HG03575 (cell line): ENCODE data around the gene KCNQ2.
"Not testable (repeated sequence)": the region's sequence is repeated elsewhere in the genome, so short reads cannot be mapped to it uniquely, and the experiment has no call there.

Source experiments
- ATAC-seq: cut with Tn5 transposase; IDR thresholded peaks from one replicate; pipeline ENCODE4 v1.9.1; 2021; ENCODE audit not compliant: unreplicated experiment, insufficient number of reproducible peaks, low FRiP score; ENCODE audit errors: extremely low read depth

Gene KCNQ2

GRCh38 chr20:63492518-63492917 lies 20.1 kb upstream of the KCNQ2 start:
- no peak for ATAC-seq

- no peak for ATAC-seq
Measured at GRCh38 chr20:63491635-63492230, 19.3 kb upstream of the KCNQ2 start.

GRCh38 chr20:63491078-63491477 lies 18.6 kb upstream of the KCNQ2 start:
- ATAC-seq, result no peak

GRCh38 chr20:63490416-63490815 lies 18.0 kb upstream of the KCNQ2 start:
- no peak for ATAC-seq

GRCh38 chr20:63488315-63489251 lies 16.1 kb upstream of the KCNQ2 start:
- ATAC-seq, result no peak

GRCh38 chr20:63487781-63488241 lies 15.4 kb upstream of the KCNQ2 start:
- ATAC-seq, result no peak

- no peak for ATAC-seq
Measured at GRCh38 chr20:63487116-63487764, 14.8 kb upstream of the KCNQ2 start.

- no peak for ATAC-seq
Measured at GRCh38 chr20:63486300-63486855, 13.9 kb upstream of the KCNQ2 start.

GRCh38 chr20:63484651-63485403 lies 12.4 kb upstream of the KCNQ2 start:
- no peak for ATAC-seq

GRCh38 chr20:63484236-63484635 lies 11.8 kb upstream of the KCNQ2 start:
- ATAC-seq, result no peak

GRCh38 chr20:63483834-63484233 lies 11.4 kb upstream of the KCNQ2 start:
- no peak for ATAC-seq

GRCh38 chr20:63482021-63482587 lies 9.6 kb upstream of the KCNQ2 start:
- ATAC-seq, result no peak

GRCh38 chr20:63481503-63481902 lies 9.0 kb upstream of the KCNQ2 start:
- no peak for ATAC-seq

GRCh38 chr20:63479695-63480419 lies 7.4 kb upstream of the KCNQ2 start:
- not testable (repeated sequence) for ATAC-seq

- no peak for ATAC-seq
Measured at GRCh38 chr20:63478346-63479302, 6.2 kb upstream of the KCNQ2 start.

- no peak for ATAC-seq
Measured at GRCh38 chr20:63477944-63478343, 5.5 kb upstream of the KCNQ2 start.

- no peak for ATAC-seq
Measured at GRCh38 chr20:63477061-63477616, 4.7 kb upstream of the KCNQ2 start.
